ENCODE results near the gene C17orf100. TPM values are rescaled to one million over a fixed set of nuclear protein-coding genes. Genes with fewer than 3 reads are reported as not detected.

C17orf100 gene
- total and polyA plus RNA-seq, 10 of the 15 experiments (the other 5 are each of a cell fraction or from before 2014, with no cell fraction given): 0.84 to 4.7 (median 1.8) TPM

GRCh38 chr17:6640536-6641246 lies 10.9 kb upstream of the C17orf100 start, which contains the start of the genes KIAA0753 and TXNDC17 (continued):
- TF ChIP-seq SMAD5 (IDR thresholded peaks at IDR 0.05; ENCODE audit: low read depth) (peak; percentile 62; the same call in 1 of the 2 replicates), PKNOX1 (IDR thresholded peaks at IDR 0.05) (no peak), CHD1 (IDR thresholded peaks at IDR 0.05; ENCODE audit: low read depth, low read length) (no peak), RELA (IDR thresholded peaks at IDR 0.05; ENCODE audit: borderline replicate concordance, partially characterized antibody) (peak; percentile 5), MTA3 (IDR thresholded peaks at IDR 0.05; ENCODE audit: borderline replicate concordance, low read length) (no peak), MTA2 (IDR thresholded peaks at IDR 0.05; ENCODE audit: low read depth) (0 out of 2 replicates have a peak, but pooled peaks have one; percentile 11)

DNA sequence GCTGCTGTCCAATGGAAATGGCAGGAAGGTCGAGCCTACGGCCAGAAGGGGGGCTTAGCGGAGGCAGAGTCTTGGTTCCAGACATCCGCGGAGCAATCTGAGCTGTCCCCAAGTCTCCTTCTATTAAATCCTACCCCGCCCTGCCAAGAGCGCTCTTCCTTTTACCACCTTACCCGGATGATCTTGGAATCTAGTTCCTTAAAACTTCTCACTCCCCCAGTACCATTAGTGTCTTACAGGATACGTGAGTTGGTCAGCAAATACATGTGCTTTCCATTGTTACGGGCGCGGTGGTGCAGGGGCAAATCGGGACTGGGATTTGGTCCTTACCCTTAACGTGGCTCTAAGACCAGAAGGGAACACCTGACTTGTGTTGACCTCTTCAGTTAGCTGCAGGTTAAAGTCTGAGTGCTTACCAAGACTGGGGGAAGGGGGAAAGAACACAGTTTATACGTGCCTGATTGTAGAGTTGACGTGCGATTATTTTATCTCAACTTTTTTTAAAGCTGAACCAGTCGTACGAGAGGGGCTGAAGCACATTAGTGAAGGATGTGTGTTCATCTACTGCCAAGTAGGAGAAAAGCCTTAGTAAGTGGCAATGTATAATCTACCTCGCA lies 10.2 kb upstream of the C17orf100 start:
- Histone ChIP-seq H3K36me3 (ENCODE audit: control insufficient read depth in 2 of 2, insufficient read depth in 2 of 2, low read length in 1 of 2) (peaks cover 0 to 12% of the 10 kb centered on the region in 2 experiments; a peak in 1 of 4 replicates), H4K20me1 (ENCODE audit: control insufficient read depth, insufficient read depth) (no peaks in the 10 kb centered on the region), H3K9me3 (replicated peaks; ENCODE audit: control insufficient read depth, insufficient read depth, low read length) (no peaks in the 10 kb centered on the region), H3K9ac (ENCODE audit: control insufficient read depth, insufficient read depth, low read length) (peak overlapping the region; percentile 84), H2AFZ (ENCODE audit: control insufficient read depth, low read depth, low read length) (peak overlapping the region; percentile 96), H3K4me3 (peak overlapping the region; percentile 87), H3K4me2 (ENCODE audit: control insufficient read depth, insufficient read depth) (peak overlapping the region; percentile 83), H3K79me2 (ENCODE audit: control insufficient read depth, insufficient read depth, low read length) (peaks cover 33% of the 10 kb centered on the region), H3K4me1 (ENCODE audit: control insufficient read depth, insufficient read depth, low read length) (peaks cover 11% of the 10 kb centered on the region; the same call in 1 of the 2 replicates), H3K27me3 (replicated peaks in 1 of 2; ENCODE audit: control insufficient read depth in 2 of 2, insufficient read depth in 2 of 2, low read length in 1 of 2) (no peaks in the 10 kb centered on the region), H3K27ac (ENCODE audit: control insufficient read depth, insufficient read depth) (peak overlapping the region; percentile 83)
- intact Hi-C loops (cut with micrococcal nuclease; ENCODE audit: unreplicated experiment) (no loop called here), in situ Hi-C loops (cut with MboI) (no loop called here)
- BruUV-seq (replicated peaks): TSS peak; percentile 80
- ChIA-PET POLR2A (interaction anchor here (0.8 to 2.0 kb wide), 3 partner anchors 9 to 16 kb away, joined by 3 to 11 read pairs (median 5); partner anchors contain the start of gene MED31), SMC1A (ENCODE audit: uncharacterized antibody, unreplicated experiment) (interaction anchor here (0.7 to 2.1 kb wide), 3 partner anchors 9 to 168 kb away, joined by 3 to 8 read pairs (median 6); partner anchors contain the start of genes C17orf100 and MED31), CTCF (interaction anchor here (2.2 kb wide), 1 partner anchor 168 kb away, joined by 9 read pairs; no protein-coding TSS in a partner anchor), RAD21 (ENCODE audit: unreplicated experiment) (no interaction called here)
- no peak for DNase-seq (ENCODE audit: low read depth, low spot score)
- 3% methylated on average over 20 of the region's 20 CpGs for WGBS (ENCODE audit: insufficient coverage, insufficient replicate concordance, low lambda C conversion rate, missing lambda C conversion rate)
- FAIRE-seq: no peak
- ATAC-seq: peak; percentile 17
- TF ChIP-seq ZNF274 (IDR thresholded peaks at IDR 0.05; ENCODE audit: insufficient read depth, insufficient read length) (no peak), MYC (IDR thresholded peaks at IDR 0.05; ENCODE audit: insufficient read depth, insufficient read length, insufficient replicate concordance, low read length, severe bottlenecking) (no peak), SREBF2 (IDR thresholded peaks at IDR 0.05; ENCODE audit: low read length) (no peak), NFYA (IDR thresholded peaks at IDR 0.05; ENCODE audit: borderline replicate concordance, low read depth, low read length) (no peak), CBFB (IDR thresholded peaks at IDR 0.05; ENCODE audit: low read depth) (no peak), HDAC2 (IDR thresholded peaks at IDR 0.05) (no peak), CEBPZ (IDR thresholded peaks at IDR 0.05; ENCODE audit: low read depth, low read length) (no peak), PAX5 (IDR thresholded peaks at IDR 0.05; ENCODE audit: borderline replicate concordance, low read depth, low read length) (no peak), KLF5 (IDR thresholded peaks at IDR 0.05; ENCODE audit: partially characterized antibody) (no peak)
